ENCODE measurements around the gene CFAP100. TPM values are rescaled to one million over a fixed set of nuclear protein-coding genes. Genes with fewer than 3 reads are reported as not detected.

CFAP100 gene
- total RNA-seq, 1 donor = not detected

GRCh38 chr3:126441256-126441880 is 46.7 kb downstream of the CFAP100 start:
- no peak overlapping the region for H3K4me3 ChIP-seq (ENCODE audit: low read depth, low read length)
- TF ChIP-seq CTCF (IDR thresholded peaks at IDR 0.05; ENCODE audit: insufficient read depth, low read length) = no peak
- no peak for DNase-seq (ENCODE audit: low read depth)

- no peak for TF ChIP-seq CTCF (IDR thresholded peaks at IDR 0.05; ENCODE audit: insufficient read depth, low read length)
- H3K4me3 ChIP-seq (ENCODE audit: low read depth, low read length) = no peak overlapping the region
- peak; percentile 13 for DNase-seq (ENCODE audit: low read depth)
Observed at GRCh38 chr3:126442094-126442855, 47.6 kb downstream of the CFAP100 start.

GRCh38 chr3:126442856-126443242 is 48.1 kb downstream of the CFAP100 start:
- no peak overlapping the region for H3K4me3 ChIP-seq (ENCODE audit: low read depth, low read length)
- no peak for TF ChIP-seq CTCF (IDR thresholded peaks at IDR 0.05; ENCODE audit: insufficient read depth, low read length)
- DNase-seq (ENCODE audit: low read depth) = no peak

- no peak for DNase-seq (ENCODE audit: low read depth)
- H3K4me3 ChIP-seq (ENCODE audit: low read depth, low read length) = no peak overlapping the region
- TF ChIP-seq CTCF (IDR thresholded peaks at IDR 0.05; ENCODE audit: insufficient read depth, low read length) = no peak
Observed at GRCh38 chr3:126445506-126445905, 50.8 kb downstream of the CFAP100 start.

- no peak overlapping the region for H3K4me3 ChIP-seq (ENCODE audit: low read depth, low read length)
- no peak for TF ChIP-seq CTCF (IDR thresholded peaks at IDR 0.05; ENCODE audit: insufficient read depth, low read length)
- no peak for DNase-seq (ENCODE audit: low read depth)
Observed at GRCh38 chr3:126446301-126446700, 51.6 kb downstream of the CFAP100 start.

- TF ChIP-seq CTCF (IDR thresholded peaks at IDR 0.05; ENCODE audit: insufficient read depth, low read length) = no peak
- no peak overlapping the region for H3K4me3 ChIP-seq (ENCODE audit: low read depth, low read length)
- no peak for DNase-seq (ENCODE audit: low read depth)
Observed at GRCh38 chr3:126446791-126447190, 52.1 kb downstream of the CFAP100 start.

Data from fibroblast of the aortic adventitia (primary cell).